COLO668 (cell line): ENCODE measurements around the gene FAM180A.
"Not testable (repeated sequence)": the region's sequence is repeated elsewhere in the genome, so short reads cannot be mapped to it uniquely, and the experiment has no call there.

ENCODE experiments used
- DNase-seq: peaks from one replicate; lab custom pipeline; 2025; ENCODE audit not compliant: unreplicated experiment; lab: John Stamatoyannopoulos, UW

Gene FAM180A

DNA sequence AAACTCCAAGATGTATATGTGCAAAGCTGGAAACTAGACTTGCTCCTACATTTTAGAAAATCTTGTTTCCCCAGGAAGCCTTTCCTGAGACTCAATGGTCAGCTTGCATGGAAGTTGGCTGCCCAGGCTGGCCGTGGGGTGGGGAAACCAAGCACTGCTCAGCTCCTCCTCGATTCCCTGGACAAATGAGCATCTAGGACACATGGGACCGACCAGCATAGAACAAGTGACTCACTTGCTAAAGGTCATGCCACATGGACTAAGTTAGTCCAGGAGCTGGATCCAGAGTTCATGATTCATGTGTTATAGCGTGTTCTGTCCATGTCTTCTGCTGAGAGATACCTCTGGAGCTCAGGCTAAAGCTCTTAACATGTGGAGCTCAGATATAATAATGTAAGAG lies 6.2 kb downstream of the FAM180A start:
- DNase-seq: no peak

DNA sequence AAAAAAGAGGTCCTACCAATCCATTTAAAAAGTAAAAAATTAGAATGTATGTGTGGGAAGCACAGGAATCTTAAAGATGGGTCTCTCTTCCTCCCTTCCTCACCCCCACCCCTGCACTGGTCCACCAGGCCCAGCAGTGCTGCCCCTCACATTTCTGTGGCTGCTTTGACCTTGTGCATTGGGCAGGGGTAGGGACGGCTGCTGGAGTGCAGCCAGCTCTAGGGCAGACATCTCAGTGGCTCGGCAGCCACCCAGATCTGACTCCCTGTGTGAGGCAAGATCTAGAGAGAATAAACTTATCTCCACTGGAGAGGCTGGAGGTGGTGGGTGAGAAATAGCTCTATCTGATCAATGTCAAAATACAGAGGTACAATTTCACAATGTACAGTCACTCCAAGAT lies 6.7 kb downstream of the FAM180A start:
- no peak for DNase-seq

DNA sequence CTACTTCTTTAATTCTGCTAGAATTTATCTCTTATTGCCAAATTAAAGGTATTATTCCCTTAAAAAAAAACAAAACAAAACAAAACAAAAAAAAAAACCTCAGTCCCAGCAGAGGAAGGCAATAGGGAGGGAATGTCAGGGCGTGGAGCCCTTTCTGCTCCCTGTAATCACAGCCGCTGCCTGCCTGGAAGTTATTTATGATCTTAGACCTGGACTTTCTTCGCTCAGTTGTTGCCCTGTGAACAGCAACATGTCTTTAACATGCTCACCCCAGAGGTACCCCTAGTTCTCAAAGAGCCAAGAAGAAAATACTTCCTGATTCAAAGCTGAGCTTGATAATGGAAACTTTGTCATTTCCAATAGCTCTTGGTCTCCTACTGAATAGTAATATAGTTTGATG lies 7.7 kb downstream of the FAM180A start:
- no peak for DNase-seq

DNA sequence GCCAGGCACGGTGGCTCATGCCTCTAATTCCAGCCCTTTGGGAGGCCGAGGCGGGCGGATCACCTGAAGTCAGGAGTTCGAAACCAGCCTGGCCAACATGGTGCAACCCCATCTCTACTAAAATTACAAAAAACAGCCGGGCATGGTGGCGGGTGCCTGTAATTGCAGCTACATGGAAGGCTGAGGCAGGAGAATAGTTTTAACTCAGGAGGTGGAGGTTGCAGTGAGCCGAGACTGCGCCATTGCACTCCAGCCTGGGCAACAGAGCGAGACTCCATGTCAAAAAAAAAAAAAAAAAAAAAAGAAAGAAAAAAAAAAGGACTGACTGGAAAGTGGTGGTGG lies 11.3 kb downstream of the FAM180A start:
- not testable (repeated sequence) for DNase-seq

- no peak for DNase-seq
Observed at GRCh38 chr7:135736586-135737305, 11.9 kb downstream of the FAM180A start.

DNA sequence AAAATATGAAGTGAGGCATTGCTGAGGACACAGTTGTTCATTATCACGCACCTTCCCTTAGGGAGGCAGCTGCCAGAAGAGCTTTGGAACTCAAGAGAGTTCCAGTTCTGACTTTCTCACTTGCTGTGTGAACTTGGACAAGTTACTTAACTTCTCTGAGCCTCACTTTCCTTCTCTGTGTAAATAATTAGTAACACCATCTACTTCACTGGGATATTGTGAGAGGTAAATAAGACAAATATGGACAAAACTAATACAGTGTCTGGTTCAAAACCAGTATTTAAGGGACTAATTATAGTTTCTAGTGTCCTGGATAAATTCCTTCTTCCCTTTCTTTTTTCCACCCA lies 14.3 kb downstream of the FAM180A start:
- no peak for DNase-seq

GRCh38 chr7:135733603-135734342 lies 14.8 kb downstream of the FAM180A start:
- DNase-seq: no peak

DNA sequence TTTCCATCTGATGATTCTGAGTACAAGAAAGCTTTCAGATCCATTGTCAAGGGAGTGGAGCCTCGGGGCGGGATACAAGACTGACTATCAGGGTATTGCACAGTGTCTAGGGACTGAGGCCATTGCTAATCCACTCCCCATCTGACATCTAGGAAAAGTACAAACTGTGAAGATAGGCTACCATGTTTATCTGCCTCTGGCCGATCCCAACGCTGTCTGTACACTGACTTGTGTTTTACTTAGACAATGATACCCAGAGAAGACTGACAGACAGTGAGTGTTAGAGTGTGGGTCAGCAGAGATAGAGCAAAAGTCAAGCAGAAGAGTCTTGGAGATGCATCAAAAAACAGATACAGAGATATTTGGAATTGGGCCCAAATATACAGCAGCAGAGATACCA lies 17.5 kb downstream of the FAM180A start:
- DNase-seq: no peak

DNA sequence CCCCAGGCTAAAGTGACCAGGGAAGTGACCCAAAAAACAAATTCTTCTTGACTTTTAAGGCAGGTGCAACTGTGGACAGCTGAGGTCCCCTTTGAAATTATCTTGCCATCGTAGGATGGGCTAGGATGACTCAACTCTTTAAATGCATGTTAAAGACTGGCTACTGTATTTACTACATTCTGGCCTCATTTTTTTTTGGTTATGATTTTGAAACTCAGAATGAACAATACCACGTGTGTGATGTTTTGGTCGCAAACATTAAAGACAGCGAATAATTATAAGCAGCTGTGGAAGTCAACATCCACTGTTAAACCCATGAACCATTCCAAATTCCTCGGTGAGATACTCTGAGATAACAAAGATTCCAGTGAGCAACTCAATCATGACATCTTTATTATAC lies 19.4 kb downstream of the FAM180A start:
- DNase-seq: no peak

GRCh38 chr7:135728136-135728669 lies 20.4 kb downstream of the FAM180A start, which contains the start of gene SLC13A4:
Gene SLC13A4 (minus strand): TSS chr7:135728186. CDS start chr7:135727496, 690 bp downstream.
- DNase-seq: no peak

DNA sequence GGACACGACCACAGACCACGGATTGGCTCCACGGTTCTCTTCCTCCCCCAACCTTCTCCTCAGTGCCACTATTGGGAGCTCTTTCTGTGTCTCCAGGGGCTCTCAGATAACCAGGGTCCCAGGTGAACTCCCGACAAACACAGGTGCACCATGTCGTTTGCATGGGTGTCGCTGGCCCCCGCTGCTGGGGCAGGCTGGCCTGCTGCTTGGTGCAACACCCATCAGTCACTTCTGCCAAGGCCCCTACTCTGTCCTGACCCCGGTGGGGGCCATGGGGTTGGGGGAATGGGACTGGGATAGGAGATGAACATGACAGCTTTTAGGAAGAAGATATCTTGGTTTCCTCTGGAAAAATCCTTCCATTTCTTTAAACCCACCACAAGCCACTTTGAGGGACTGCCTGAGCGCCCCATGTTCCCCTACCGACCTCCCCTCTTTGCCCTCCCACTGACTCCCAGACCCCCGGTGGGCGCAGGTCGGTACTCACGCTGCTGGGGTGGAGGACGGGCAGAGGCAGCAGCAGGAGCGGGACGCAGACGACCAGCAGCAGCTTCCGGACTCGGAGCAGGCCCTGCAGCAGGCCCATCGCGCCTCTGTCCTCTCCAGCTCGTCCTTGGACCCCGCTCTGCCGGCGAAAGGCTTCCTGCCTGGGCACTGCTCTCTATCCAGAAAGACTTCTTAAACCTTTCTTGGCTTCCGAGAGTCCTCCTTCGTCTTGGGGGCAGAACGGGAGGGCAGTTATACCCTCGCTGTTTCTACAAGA lies 21.5 kb downstream of the FAM180A start:
- no peak for DNase-seq

DNA sequence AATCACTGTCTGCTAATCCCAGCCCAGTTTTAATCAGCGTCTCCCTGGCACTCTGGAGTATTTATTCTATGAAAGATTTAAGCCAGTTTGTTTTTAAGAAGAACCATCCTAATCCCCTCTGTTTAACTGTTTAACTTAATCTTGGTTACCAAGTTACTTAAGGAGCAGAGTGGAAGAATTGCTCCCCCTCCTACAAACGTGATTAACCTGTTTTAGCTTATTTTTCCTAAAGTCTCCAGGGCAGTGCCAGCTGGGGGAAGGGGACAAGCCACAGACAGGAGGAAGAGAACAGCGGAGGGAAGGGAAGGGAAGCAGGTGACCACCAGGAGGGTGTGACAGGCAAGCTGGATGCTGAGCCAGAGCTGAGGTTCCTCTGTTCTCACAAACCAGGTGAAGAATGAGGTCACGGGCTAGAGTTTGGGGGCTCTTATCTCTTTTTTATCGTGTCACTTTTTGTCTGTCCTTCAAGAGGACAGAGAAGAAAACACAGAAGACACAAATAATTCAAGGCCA lies 22.3 kb downstream of the FAM180A start:
- DNase-seq: no peak

GRCh38 chr7:135723411-135723810 lies 25.2 kb downstream of the FAM180A start:
- DNase-seq: no peak

- DNase-seq: no peak
Observed at GRCh38 chr7:135721198-135721820, 27.3 kb downstream of the FAM180A start.

- no peak for DNase-seq
Observed at GRCh38 chr7:135719688-135720087, 28.9 kb downstream of the FAM180A start.

DNA sequence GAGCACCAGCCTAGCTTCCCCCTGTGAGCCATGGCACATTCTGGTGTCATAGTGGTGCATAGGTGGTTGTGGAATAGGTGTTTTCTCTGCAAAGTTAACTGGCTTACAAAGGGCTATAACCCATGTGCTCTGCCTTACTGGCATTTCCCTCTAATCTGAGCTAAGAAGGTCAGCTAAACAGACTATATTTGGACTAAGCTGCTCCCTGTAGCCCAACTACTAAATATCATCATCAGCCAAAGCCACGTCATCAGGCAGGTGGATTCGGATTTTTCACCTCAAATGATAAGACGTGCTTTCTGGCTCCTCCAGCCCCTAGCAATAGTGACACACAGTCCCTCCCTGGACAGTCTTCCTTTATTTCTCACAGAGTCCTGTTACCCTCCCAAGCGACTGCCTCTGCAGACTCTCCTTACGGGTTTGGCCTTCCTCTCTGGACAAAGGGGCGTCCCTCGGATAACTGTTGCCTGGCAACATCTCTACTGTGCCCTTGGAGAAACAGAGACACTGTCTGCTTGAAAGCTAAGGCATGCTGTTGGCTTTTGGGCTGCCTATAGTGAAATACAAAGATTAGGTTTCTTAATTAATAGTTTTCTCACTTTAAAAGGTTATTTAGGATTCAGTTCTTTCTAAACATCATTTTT lies 29.7 kb downstream of the FAM180A start:
- DNase-seq: no peak

DNA sequence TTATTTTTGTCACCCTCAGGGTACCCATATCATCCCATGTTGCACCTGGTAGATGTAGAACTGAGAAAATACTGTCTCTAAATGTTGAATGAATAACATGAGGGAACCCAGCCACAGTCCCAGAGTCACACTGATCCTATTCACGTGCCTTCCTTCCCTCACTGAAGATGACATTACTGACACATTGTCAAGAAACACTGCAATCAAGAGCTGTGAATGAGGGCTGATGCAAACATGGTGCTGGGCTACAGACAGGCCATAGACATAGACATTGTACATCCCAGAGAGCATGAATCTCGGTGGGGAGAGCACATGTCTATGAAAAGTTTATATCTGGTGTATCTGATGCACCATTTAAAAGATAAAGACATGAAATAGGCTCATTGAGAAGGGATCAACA lies 30.4 kb downstream of the FAM180A start:
- no peak for DNase-seq

- no peak for DNase-seq
Observed at GRCh38 chr7:135717693-135718092, 30.9 kb downstream of the FAM180A start.

DNA sequence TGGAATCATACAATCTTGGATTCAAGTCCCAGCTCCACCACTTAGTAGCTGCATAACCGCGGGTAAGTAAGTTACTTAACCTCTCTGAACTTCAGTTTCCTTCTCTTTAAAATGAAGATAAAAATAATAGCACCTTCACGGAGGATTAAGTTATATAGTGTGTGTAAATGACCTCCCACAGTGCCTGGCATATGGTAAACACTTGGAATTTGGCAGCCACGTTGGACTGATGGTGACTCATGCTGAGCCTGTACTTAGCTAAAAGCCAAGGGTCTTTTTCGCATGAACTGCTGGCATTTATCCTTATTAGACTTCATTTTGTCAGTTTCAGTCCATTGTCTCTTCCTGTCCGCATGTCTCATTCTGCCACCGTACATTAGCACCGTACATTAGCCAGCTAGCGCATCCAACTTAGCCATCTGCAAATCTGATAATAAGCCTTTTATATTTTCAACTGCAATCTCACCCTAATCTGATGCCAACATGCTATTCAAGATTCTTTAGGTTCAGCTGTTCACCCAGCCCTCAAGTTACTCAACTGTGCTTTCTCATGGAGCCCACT lies 31.9 kb downstream of the FAM180A start:
- no peak for DNase-seq

GRCh38 chr7:135715673-135716072 lies 32.9 kb downstream of the FAM180A start:
- no peak for DNase-seq
